22Rv1 (cell line): ENCODE results near the gene CACNB2.

Experiments
- H3K27ac ChIP-seq: fragments of 450-650 bp; 2 replicates; pipeline ENCODE4 v1.5.1; 2017
- CTCF ChIP-seq: fragments of 450-650 bp; IDR thresholded peaks from 2 replicates; pipeline ENCODE4 v1.5.1; 2017; ENCODE audit warnings: mild to moderate bottlenecking
- ZFX ChIP-seq: fragments of 450-650 bp; IDR thresholded peaks from 2 replicates; pipeline ENCODE4 v1.6.1; 2017; ENCODE audit warnings: antibody characterized with exemption, borderline replicate concordance

The CACNB2 gene

GRCh38 chr10:18102404-18102803, 37.8 kb upstream of the CACNB2 start:
- TF ChIP-seq CTCF (no peak), ZFX (no peak)
- H3K27ac ChIP-seq = no peak overlapping the region

GRCh38 chr10:18104223-18104872, 35.9 kb upstream of the CACNB2 start:
- TF ChIP-seq ZFX (no peak), CTCF (peak; percentile 85)
- H3K27ac ChIP-seq = no peak overlapping the region

GRCh38 chr10:18109341-18109870, 30.8 kb upstream of the CACNB2 start:
- no peak overlapping the region for H3K27ac ChIP-seq

GRCh38 chr10:18113881-18114280, 26.3 kb upstream of the CACNB2 start:
- no peak overlapping the region for H3K27ac ChIP-seq
- TF ChIP-seq ZFX (no peak), CTCF (no peak)

More at GRCh38 chr10:18109341-18109870, 30.8 kb upstream of the CACNB2 start:
- no peak for TF ChIP-seq ZFX
- no peak for TF ChIP-seq CTCF

GRCh38 chr10:18117276-18117675, 22.9 kb upstream of the CACNB2 start:
- TF ChIP-seq CTCF (no peak), ZFX (no peak)
- no peak overlapping the region for H3K27ac ChIP-seq

- no peak for TF ChIP-seq ZFX
- TF ChIP-seq CTCF = no peak
- H3K27ac ChIP-seq = no peak overlapping the region
Observed at GRCh38 chr10:18122753-18123152, 17.5 kb upstream of the CACNB2 start.

GRCh38 chr10:18133046-18133445, 7.2 kb upstream of the CACNB2 start:
- TF ChIP-seq CTCF = no peak
- no peak for TF ChIP-seq ZFX
- no peak overlapping the region for H3K27ac ChIP-seq
